ENCODE data around the gene JPH2.

The JPH2 gene

DNA sequence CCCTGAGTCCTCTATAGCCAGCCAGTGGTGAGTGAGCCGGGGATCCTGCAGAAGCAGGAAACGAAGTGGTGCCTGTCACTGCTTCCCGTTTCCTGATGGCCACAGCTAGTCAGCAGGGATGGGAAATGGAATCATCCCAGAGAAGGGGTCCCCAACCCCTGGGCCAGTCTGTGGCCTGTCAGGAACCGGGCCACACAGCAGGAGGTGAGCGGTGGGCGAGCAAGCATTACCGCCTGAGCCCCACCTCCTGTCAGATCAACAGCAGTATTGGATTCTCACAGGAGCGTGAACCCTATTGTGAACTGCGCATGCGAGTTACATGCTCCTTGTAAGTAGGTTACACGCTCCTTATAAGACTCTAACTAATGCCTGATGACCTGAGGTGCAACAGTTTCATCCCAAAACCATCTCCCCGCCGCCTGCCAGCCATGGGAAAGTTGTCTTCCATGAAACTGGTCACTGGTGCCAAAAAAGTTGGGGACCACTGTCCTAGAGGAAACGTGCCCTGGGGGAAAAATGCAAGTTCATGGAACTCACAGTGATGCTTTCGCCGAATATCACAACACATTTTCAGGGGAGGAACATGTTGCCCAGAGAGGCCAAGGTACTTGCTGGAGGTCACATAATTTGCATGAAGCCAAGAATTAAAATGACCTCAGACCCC lies 113.8 kb downstream of the JPH2 start:
- no peak for DNase-seq

DNA sequence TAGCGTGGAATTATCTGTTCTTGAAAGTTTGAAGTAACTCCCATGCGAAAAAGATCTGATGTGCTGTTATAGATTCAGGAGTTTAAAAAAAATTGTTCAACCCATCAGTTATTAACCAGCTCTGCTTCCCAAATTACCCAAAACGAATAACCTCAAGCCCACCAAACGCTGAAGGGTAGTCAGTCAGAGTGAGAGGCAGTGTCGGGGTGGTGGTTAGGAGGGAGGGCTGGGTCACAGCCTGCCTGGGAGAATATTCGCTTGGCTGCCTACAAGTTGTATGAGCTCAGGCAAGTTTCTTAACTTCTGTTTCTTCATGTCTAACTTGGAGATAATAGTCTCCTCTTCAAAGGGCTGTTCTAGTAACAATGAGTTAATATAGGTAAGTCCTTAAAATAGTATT lies 114.6 kb downstream of the JPH2 start:
- no peak for DNase-seq

- no peak for DNase-seq
Measured at GRCh38 chr20:44071526-44072111, 115.4 kb downstream of the JPH2 start.

GRCh38 chr20:44071057-44071456 lies 115.9 kb downstream of the JPH2 start:
- no peak for DNase-seq

DNA sequence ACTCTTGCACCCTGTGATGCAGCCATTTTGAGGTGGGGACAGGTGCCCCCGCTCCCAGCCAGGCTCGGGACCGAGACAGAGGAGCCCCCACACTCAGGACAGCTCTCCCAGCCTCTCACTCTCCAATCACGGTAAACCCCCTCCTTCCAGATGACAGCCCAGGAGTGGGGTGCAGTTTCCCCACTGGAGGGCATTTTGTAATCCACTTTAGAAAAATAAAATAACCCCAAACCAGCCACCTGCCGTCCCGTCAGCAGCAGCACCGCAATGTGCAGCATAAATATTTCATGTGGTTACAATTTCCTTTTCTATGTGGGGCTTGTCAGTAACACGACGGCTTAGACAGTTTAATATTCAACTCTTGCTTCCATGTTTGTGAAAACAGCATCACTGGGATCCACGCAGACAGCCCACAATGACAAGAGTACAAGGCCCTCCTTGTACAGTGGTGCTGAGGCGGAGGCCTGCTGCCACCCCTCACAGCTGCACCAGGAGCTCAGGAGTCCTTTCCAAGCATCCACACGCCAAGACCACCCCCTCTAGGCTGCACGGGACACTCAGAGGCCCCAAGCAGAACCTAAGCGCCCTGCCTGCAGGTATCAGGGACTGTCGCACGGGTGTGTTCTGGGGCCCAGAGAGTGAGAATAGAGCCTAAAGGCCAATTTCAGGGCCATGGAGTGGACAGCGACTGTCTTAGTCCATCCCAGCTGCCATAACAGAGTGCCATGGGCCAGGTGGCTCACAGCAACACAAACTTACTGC lies 116.7 kb downstream of the JPH2 start:
- DNase-seq, result peak; percentile 18

DNA sequence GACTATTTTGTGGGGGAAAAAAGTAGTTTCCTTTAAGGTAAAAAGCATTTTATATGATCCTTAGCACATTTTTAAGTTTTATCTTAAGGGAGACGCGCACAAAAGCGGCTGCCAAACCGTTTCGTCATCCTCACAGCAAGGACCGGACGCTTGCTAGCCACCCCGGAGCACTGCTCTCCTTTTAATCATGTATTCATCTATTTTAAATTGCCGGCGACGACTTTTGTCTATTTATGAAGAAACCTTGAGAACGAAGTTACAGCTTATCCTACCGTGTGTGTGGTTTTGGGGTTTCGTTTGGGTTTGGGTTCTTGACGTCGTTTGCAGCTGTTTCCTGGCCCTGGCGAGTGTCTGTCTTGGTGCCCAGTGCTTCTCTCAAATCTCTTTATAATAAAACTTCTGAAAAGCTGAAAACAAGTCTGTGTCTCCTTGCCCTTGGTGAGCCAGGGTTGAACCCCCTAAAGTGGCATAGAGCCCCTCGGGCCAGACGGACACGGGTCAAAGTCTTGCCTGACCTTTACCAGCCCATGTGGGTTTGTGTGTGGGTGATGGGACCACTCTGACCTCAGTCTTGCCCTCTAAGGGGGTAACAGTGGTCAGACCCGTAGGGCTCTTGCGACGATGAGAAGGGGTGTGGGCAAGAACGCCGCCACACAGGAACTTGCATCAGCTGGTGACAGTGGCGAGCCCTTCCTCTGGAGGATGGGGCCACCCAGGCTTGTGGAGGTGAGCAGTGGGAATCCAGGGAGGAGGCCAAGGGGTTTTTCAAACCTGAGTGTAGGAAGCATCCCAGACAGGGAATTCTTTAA lies 117.6 kb downstream of the JPH2 start:
- peak; percentile 66 for DNase-seq

DNA sequence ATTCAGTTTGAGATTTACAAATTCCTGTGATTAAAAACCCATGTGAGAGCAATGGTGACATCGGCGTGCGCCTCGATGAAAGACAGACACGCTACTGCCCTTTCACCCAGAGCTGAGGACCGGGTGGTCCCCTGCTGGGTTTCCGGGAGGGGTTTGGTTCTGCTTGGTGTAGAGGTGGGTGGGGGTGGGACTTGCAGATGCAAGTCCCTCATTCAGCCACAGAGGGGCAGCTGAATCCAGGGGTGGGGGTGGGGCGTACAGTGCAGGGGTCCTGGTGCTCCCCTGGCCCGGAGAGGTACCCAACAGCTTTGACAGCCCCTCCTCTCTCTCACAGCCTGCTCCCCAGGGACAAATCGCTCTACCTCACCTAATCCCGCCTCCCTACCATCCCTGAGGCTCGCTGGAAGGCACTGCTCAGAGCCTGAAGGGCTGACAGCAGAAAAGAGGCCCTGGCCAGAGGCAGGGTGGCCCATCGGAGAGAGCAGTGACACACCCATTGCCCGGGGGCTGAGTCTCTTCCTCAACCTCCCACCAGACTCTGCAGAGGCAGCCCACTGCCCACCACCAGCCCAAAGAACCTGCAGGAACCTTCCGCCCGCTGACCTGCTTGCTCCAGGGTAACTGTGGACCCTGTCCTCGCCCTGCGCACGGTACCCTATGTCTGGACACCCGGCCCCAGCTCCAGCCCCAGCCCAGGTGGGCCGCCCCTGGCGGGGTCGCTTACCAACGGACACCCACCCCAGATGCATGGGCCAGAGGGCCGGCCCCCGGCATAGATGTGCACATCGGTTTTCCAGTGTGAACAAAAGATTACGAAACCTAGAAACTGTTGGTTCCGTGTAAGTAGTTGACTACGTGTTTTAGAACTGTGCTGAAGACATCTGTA lies 118.4 kb downstream of the JPH2 start:
- DNase-seq, result no peak

- no peak for DNase-seq
Measured at GRCh38 chr20:44067650-44068081, 119.3 kb downstream of the JPH2 start.

GRCh38 chr20:44066645-44067606 lies 120.1 kb downstream of the JPH2 start:
- DNase-seq, result no peak

GRCh38 chr20:44065401-44066340 lies 121.3 kb downstream of the JPH2 start:
- no peak for DNase-seq

DNA sequence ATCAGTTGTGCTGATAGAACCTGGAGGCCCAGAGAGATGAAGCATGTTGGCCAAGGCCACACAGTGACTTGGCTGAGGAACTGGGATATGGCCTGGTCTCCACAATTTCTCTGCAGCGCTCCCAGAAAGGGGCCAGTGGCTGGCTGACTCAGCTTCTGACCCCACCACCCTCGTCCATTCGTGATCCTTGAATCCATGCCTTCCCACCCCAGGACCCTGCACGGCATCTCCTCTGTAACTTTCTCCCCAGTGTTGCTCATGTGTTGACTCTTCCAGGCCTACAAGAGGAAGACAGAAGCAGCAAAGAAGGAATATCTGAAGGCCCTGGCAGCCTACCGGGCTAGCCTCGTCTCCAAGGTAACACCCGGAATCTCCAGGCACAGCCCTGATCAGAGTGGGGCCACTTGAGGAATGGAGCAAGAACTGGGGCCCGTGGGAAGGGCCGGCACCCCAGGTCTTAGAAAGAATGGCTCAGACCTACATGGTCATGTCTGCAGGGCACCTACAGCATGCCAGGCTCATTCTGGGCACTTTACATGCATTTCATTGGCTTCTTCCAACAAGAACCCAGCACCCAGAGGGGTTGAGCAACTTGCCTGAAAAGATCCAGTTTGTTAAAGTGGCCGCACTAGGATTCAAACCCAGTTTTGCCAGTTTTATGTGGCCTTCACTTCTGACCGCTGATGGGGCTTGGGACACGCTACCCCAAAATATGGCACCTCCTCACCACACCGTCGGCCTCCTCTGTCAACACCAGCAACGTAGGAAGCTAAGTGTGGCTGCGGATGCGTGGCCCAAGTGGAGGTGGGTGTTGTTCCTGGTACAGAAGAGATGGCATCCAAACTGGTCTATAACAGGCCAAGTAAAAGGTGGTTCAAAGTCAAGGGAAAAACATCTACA lies 122.2 kb downstream of the JPH2 start:
- DNase-seq, result no peak

All from stimulated activated CD4-positive, alpha-beta T cell treated with anti-CD3 and anti-CD28 coated beads, Interleukin-15, amount 100 ng/mL, for 24 hours (primary cell).